ACC112 (cell line): ENCODE measurements around the gene GSTM3.

Source experiments
- H2AFZ ChIP-seq: fragments of 200-600 bp; sonication (generic); one replicate; pipeline ENCODE4 v1.6.0; 2017; ENCODE audit warnings: antibody characterized with exemption, low read length; ENCODE audit not compliant: unreplicated experiment
- H3K27ac ChIP-seq: fragments of 200-600 bp; sonication (generic); 2 replicates; pipeline ENCODE4 v1.5.1; 2014; ENCODE audit warnings: low read depth, mild to moderate bottlenecking, antibody characterized with exemption, low read length, moderate library complexity
- H3K27me3 ChIP-seq: fragments of 200-600 bp; sonication (generic); 2 replicates; pipeline ENCODE4 v1.6.1; 2014; ENCODE audit warnings: mild to moderate bottlenecking, antibody characterized with exemption, low read length, moderate library complexity, mixed read lengths; ENCODE audit not compliant: insufficient read depth
- H3K36me3 ChIP-seq: fragments of 200-600 bp; sonication (generic); 2 replicates; pipeline ENCODE4 v1.6.1; 2016; ENCODE audit warnings: mild to moderate bottlenecking, antibody characterized with exemption, low read length, moderate library complexity, mixed read lengths; ENCODE audit not compliant: insufficient read depth
- H3K4me1 ChIP-seq: fragments of 200-600 bp; sonication (generic); one replicate; pipeline ENCODE4 v1.6.1; 2016; ENCODE audit warnings: low read length, mixed read lengths; ENCODE audit not compliant: insufficient read depth, unreplicated experiment, control insufficient read depth
- H3K4me3 ChIP-seq: fragments of 200-600 bp; sonication (generic); 2 replicates; pipeline ENCODE4 v1.5.1; 2014; ENCODE audit warnings: mild to moderate bottlenecking, low read depth, low read length
- H3K79me2 ChIP-seq: fragments of 200-600 bp; sonication (generic); one replicate; pipeline ENCODE4 v1.6.0; 2016; ENCODE audit warnings: low read length; ENCODE audit not compliant: control insufficient read depth, unreplicated experiment, insufficient read depth

The GSTM3 gene

GRCh38 chr1:109725510-109725909, 15.3 kb downstream of the GSTM3 start:
- Histone ChIP-seq H3K27me3 (no peaks in the 10 kb centered on the region), H3K27ac (no peak overlapping the region), H3K79me2 (no peaks in the 10 kb centered on the region), H2AFZ (no peak overlapping the region), H3K4me3 (no peak overlapping the region), H3K4me1 (no peaks in the 10 kb centered on the region), H3K36me3 (no peaks in the 10 kb centered on the region)

GRCh38 chr1:109724933-109725332, 15.9 kb downstream of the GSTM3 start:
- Histone ChIP-seq H3K27me3 (no peaks in the 10 kb centered on the region), H3K4me1 (peaks cover 1% of the 10 kb centered on the region), H2AFZ (no peak overlapping the region), H3K36me3 (no peaks in the 10 kb centered on the region), H3K79me2 (no peaks in the 10 kb centered on the region), H3K27ac (no peak overlapping the region), H3K4me3 (no peak overlapping the region)

GRCh38 chr1:109722908-109723691, 17.7 kb downstream of the GSTM3 start:
- H3K4me1 ChIP-seq = peaks cover 11% of the 10 kb centered on the region
- no peaks in the 10 kb centered on the region for H3K27me3 ChIP-seq

GRCh38 chr1:109721971-109722370, 18.9 kb downstream of the GSTM3 start:
- H2AFZ ChIP-seq = no peak overlapping the region
- no peak overlapping the region for H3K4me3 ChIP-seq
- no peak overlapping the region for H3K27ac ChIP-seq
- H3K36me3 ChIP-seq = no peaks in the 10 kb centered on the region
- H3K79me2 ChIP-seq = no peaks in the 10 kb centered on the region
- H3K4me1 ChIP-seq = peaks cover 11% of the 10 kb centered on the region
- no peaks in the 10 kb centered on the region for H3K27me3 ChIP-seq

More at GRCh38 chr1:109722908-109723691, 17.7 kb downstream of the GSTM3 start:
- no peaks in the 10 kb centered on the region for H3K79me2 ChIP-seq
- H3K36me3 ChIP-seq = no peaks in the 10 kb centered on the region
- H3K4me3 ChIP-seq = no peak overlapping the region
- no peak overlapping the region for H2AFZ ChIP-seq
- no peak overlapping the region for H3K27ac ChIP-seq

GRCh38 chr1:109721042-109721441, 19.8 kb downstream of the GSTM3 start:
- H3K36me3 ChIP-seq = no peaks in the 10 kb centered on the region

GRCh38 chr1:109719337-109719837, 21.5 kb downstream of the GSTM3 start:
- peak overlapping the region; percentile 25 for H2AFZ ChIP-seq
- no peaks in the 10 kb centered on the region for H3K27me3 ChIP-seq
- H3K79me2 ChIP-seq = no peaks in the 10 kb centered on the region
- peak overlapping the region; percentile 29; the same call in 1 of the 2 replicates for H3K4me3 ChIP-seq
- peak overlapping the region; percentile 58 for H3K27ac ChIP-seq
- peaks cover 11% of the 10 kb centered on the region for H3K4me1 ChIP-seq
- H3K36me3 ChIP-seq = no peaks in the 10 kb centered on the region

More at GRCh38 chr1:109721042-109721441, 19.8 kb downstream of the GSTM3 start:
- no peak overlapping the region for H3K4me3 ChIP-seq
- H3K4me1 ChIP-seq = peaks cover 11% of the 10 kb centered on the region
- no peak overlapping the region for H3K27ac ChIP-seq
- H2AFZ ChIP-seq = no peak overlapping the region
- H3K27me3 ChIP-seq = no peaks in the 10 kb centered on the region
- no peaks in the 10 kb centered on the region for H3K79me2 ChIP-seq

- H3K27ac ChIP-seq = peak overlapping the region; percentile 58; the same call in 1 of the 2 replicates
- H3K27me3 ChIP-seq = peaks cover 5% of the 10 kb centered on the region; the same call in 1 of the 2 replicates
- no peaks in the 10 kb centered on the region for H3K36me3 ChIP-seq
- H3K4me1 ChIP-seq = peaks cover 11% of the 10 kb centered on the region
- H3K4me3 ChIP-seq = no peak overlapping the region
- no peaks in the 10 kb centered on the region for H3K79me2 ChIP-seq
- no peak overlapping the region for H2AFZ ChIP-seq
Measured at GRCh38 chr1:109718495-109718894, 22.3 kb downstream of the GSTM3 start.

- Histone ChIP-seq H2AFZ (no peak overlapping the region), H3K27me3 (peaks cover 5% of the 10 kb centered on the region; the same call in 1 of the 2 replicates), H3K4me1 (peaks cover 11% of the 10 kb centered on the region), H3K27ac (no peak overlapping the region), H3K36me3 (no peaks in the 10 kb centered on the region), H3K4me3 (no peak overlapping the region), H3K79me2 (no peaks in the 10 kb centered on the region)
Measured at GRCh38 chr1:109717729-109718128, 23.1 kb downstream of the GSTM3 start.

- peaks cover 11% of the 10 kb centered on the region for H3K4me1 ChIP-seq
- no peak overlapping the region for H2AFZ ChIP-seq
- no peak overlapping the region for H3K4me3 ChIP-seq
- no peaks in the 10 kb centered on the region for H3K79me2 ChIP-seq
- peaks cover 9% of the 10 kb centered on the region; the same call in 1 of the 2 replicates for H3K27me3 ChIP-seq
- H3K36me3 ChIP-seq = no peaks in the 10 kb centered on the region
- H3K27ac ChIP-seq = no peak overlapping the region
Measured at GRCh38 chr1:109716570-109717090, 24.2 kb downstream of the GSTM3 start.

- Histone ChIP-seq H3K27ac (no peak overlapping the region), H3K79me2 (no peaks in the 10 kb centered on the region), H3K4me3 (no peak overlapping the region), H3K36me3 (no peaks in the 10 kb centered on the region), H2AFZ (no peak overlapping the region), H3K4me1 (peaks cover 11% of the 10 kb centered on the region), H3K27me3 (peaks cover 9% of the 10 kb centered on the region; the same call in 1 of the 2 replicates)
Measured at GRCh38 chr1:109716121-109716520, 24.7 kb downstream of the GSTM3 start.
